Nephron (organoid): Measurements from ENCODE around the gene BTBD6.
"Not testable (repeated sequence)": the region's sequence is repeated elsewhere in the genome, so short reads cannot be mapped to it uniquely, and the experiment has no call there.

ENCODE experiments used
- H3K27ac Mint-ChIP-seq, 3 experiments: 2 replicates each; pipeline ENCODE4 v1.8.0; 2020; ENCODE audit warnings: mixed read lengths in 3 of 3, mild to moderate bottlenecking in 2 of 3, moderate library complexity in 1 of 3
- H3K27me3 Mint-ChIP-seq: 2 replicates; pipeline ENCODE4 v1.8.0; 2021; ENCODE audit warnings: low read depth, mild to moderate bottlenecking, moderate library complexity, mixed read lengths
- H3K36me3 Mint-ChIP-seq: 2 replicates; pipeline ENCODE4 v1.8.0; 2020; ENCODE audit warnings: low read depth, mixed read lengths
- H3K4me1 Mint-ChIP-seq: 2 replicates; pipeline ENCODE4 v1.8.0; 2020; ENCODE audit warnings: mixed read lengths
- H3K4me3 Mint-ChIP-seq, 3 experiments: 2 replicates each; pipeline ENCODE4 v1.8.0; 2020; ENCODE audit warnings: mild to moderate bottlenecking in 3 of 3, mixed read lengths in 3 of 3, moderate library complexity in 2 of 3
- H3K9me3 Mint-ChIP-seq: 2 replicates; pipeline ENCODE4 v1.8.0; 2020; ENCODE audit warnings: mixed read lengths
- CTCF ChIP-seq, 3 experiments: fragments of 200-600 bp; sonication (generic); IDR thresholded peaks; one replicate each; pipeline ENCODE4 v1.5.0; 2021; ENCODE audit warnings: antibody characterized with exemption in 3 of 3; ENCODE audit not compliant: unreplicated experiment in 3 of 3

Gene BTBD6

DNA sequence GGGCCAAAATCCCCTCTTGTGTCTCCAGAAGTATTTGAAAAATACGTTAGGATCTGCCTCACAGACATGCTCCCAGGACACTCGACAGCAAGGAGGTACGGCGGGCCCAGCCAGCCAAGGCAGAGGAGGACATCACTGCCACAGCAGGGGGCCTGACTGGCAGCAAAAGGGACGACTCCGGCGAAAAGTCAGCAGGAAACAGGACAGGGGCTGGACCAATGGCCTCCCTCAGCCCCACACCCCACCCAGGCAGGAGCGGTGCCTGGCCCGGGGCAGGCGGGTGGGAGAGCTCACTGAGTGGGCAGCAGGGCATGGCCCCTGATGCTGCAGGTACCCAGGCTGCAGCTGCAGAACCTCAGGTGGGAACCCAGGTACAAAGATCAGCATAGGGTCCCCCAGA is 34.7 kb downstream of the BTBD6 start:
- Mint-ChIP-seq H3K9me3 (no peaks in the 10 kb centered on the region), H3K4me1 (peaks cover 10% of the 10 kb centered on the region), H3K27ac (no peak overlapping the region), H3K27me3 (no peaks in the 10 kb centered on the region), H3K36me3 (peaks cover 10% of the 10 kb centered on the region), H3K4me3 (no peak overlapping the region)
- TF ChIP-seq CTCF (IDR thresholded peaks at IDR 0.05; ENCODE audit: unreplicated experiment in 3 of 3): no peak

GRCh38 chr14:105283899-105284298 is 35.6 kb downstream of the BTBD6 start:
- Mint-ChIP-seq H3K36me3 (peaks cover 10% of the 10 kb centered on the region), H3K27ac (no peak overlapping the region), H3K27me3 (no peaks in the 10 kb centered on the region), H3K4me3 (no peak overlapping the region), H3K9me3 (no peaks in the 10 kb centered on the region), H3K4me1 (peaks cover 10% of the 10 kb centered on the region)
- no peak for TF ChIP-seq CTCF (IDR thresholded peaks at IDR 0.05; ENCODE audit: unreplicated experiment in 3 of 3)

- no peak overlapping the region for H3K27ac Mint-ChIP-seq
- no peak overlapping the region for H3K4me3 Mint-ChIP-seq
- no peaks in the 10 kb centered on the region for H3K9me3 Mint-ChIP-seq
- peaks cover 10% of the 10 kb centered on the region for H3K36me3 Mint-ChIP-seq
- no peak for TF ChIP-seq CTCF (IDR thresholded peaks at IDR 0.05; ENCODE audit: unreplicated experiment in 3 of 3)
- no peaks in the 10 kb centered on the region for H3K27me3 Mint-ChIP-seq
- H3K4me1 Mint-ChIP-seq: peaks cover 10% of the 10 kb centered on the region
Observed at GRCh38 chr14:105285174-105285573, 36.8 kb downstream of the BTBD6 start.

DNA sequence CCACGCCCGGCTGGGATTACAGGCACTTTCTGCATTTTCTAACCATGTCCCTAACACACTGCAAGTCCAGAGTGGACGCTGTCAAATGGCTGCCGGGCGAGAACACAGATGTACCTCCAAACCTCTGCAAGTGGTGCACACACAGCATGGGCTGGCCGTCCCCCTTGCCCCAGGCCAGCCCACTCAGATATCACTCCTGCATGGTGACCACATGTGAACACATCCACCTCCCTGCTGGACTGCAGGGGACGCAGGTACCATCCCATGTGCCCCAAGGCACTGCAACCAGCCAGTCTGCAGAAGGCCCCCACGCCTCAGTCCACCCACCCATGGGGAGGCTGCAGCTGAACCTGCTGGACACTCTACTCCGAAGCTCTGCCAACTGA is 38.4 kb downstream of the BTBD6 start:
- Mint-ChIP-seq H3K36me3 (peaks cover 10% of the 10 kb centered on the region), H3K9me3 (no peaks in the 10 kb centered on the region), H3K4me3 (no peak overlapping the region), H3K27me3 (no peaks in the 10 kb centered on the region), H3K4me1 (peaks cover 6% of the 10 kb centered on the region), H3K27ac (no peak overlapping the region)
- no peak for TF ChIP-seq CTCF (IDR thresholded peaks at IDR 0.05; ENCODE audit: unreplicated experiment in 3 of 3)

DNA sequence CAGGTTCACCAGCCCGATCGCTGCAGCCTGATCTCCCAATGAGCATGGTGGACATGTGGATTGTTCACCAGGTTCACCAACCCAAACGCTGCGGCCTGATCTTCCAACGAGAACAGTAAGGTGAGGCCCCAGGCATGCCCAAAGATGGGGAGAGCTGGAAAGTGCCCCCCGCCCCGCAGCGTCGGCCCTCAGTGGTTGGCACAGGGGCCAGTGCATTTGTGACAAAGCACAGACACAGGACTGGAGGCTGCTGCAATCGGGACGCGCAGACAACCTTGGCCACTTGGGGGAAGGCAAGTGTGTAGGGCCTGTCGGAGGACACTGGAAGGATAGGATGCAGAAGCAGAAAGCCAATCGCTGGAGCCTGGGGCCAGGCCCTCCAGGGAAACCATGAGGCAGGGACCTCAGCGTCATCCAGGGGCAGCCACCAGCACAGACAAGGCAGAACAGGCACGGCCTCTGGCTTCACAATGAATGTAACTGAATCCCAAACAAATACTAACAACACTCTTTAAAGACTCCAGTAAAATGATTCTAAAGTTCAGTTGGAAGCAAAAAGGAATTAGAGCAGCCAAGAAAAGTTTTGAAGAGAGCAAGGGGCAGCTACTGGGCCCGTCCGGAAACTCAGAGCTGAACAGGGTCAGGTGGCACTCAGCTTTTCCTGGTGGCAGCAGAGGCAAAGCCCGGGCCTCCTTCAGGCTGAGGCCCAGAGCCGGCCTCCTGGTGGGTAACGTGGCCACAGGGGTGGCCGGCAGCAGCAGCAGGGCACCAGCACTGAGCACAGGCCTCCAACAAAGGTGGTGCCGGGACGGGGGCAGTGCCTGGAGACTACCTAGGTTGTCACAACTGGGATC is 39.1 kb downstream of the BTBD6 start:
- Mint-ChIP-seq H3K27ac (no peak overlapping the region), H3K36me3 (peaks cover 10% of the 10 kb centered on the region), H3K9me3 (no peaks in the 10 kb centered on the region), H3K4me3 (no peak overlapping the region), H3K27me3 (no peaks in the 10 kb centered on the region), H3K4me1 (no peaks in the 10 kb centered on the region)
- no peak for TF ChIP-seq CTCF (IDR thresholded peaks at IDR 0.05; ENCODE audit: unreplicated experiment in 3 of 3)

DNA sequence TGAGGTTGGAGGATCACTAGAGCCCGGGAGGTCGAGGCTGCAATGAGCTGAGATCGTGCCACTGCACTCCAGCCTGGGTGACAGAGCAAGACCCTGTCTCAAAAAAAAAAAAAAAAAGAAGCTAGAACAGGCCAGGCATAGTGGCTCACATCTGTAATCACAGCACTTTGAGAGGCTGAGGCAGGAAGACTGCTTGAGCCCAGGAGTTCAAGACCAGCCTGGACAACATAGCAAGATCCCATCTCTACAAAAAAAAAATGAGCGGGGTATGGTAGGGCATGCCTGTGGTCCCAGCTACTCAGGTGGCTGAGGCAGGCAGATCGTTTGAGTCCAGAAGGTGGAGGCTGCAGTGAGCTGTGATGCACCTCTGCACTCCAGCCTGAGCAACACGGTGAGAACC is 40.6 kb downstream of the BTBD6 start:
- not testable (repeated sequence) for H3K27me3 Mint-ChIP-seq, H3K9me3 Mint-ChIP-seq, H3K4me1 Mint-ChIP-seq, H3K36me3 Mint-ChIP-seq, H3K27ac Mint-ChIP-seq, H3K4me3 Mint-ChIP-seq
